GF-D8 (cell line): ENCODE data around the gene THBS3.
A peak's percentile ranks its signal among the peaks of the same experiment; 100 is the strongest.
"Not testable (repeated sequence)": the region's sequence is repeated elsewhere in the genome, so short reads cannot be mapped to it uniquely, and the experiment has no call there.

Experiments used
- DNase-seq: peaks from one replicate; lab custom pipeline; 2025; lab: John Stamatoyannopoulos, UW

The THBS3 gene

GRCh38 chr1:155207806-155208540, at the start of gene THBS3:
TSS of gene THBS3 (minus strand) at chr1:155207897. CDS start at chr1:155207876, 21 bp downstream.
- DNase-seq = no peak

- no peak for DNase-seq
Measured at GRCh38 chr1:155256058-155256852, 48.6 kb upstream of the THBS3 start.

- DNase-seq = no peak
Measured at GRCh38 chr1:155255243-155256007, 47.7 kb upstream of the THBS3 start, which contains the start of gene ENTREP3. TSS of gene ENTREP3 (minus strand) at chr1:155255483. CDS start at chr1:155254877, 606 bp downstream.

GRCh38 chr1:155254714-155255242, 47.1 kb upstream of the THBS3 start:
- no peak for DNase-seq

GRCh38 chr1:155254228-155254713, 46.6 kb upstream of the THBS3 start:
- DNase-seq = no peak

GRCh38 chr1:155253797-155254196, 46.1 kb upstream of the THBS3 start:
- DNase-seq = no peak

GRCh38 chr1:155253208-155253607, 45.5 kb upstream of the THBS3 start:
- no peak for DNase-seq

- no peak for DNase-seq
Measured at GRCh38 chr1:155251566-155251965, 43.9 kb upstream of the THBS3 start.

- DNase-seq = peak; percentile 66
Measured at GRCh38 chr1:155250633-155251449, 43.1 kb upstream of the THBS3 start.

- no peak for DNase-seq
Measured at GRCh38 chr1:155250246-155250632, 42.5 kb upstream of the THBS3 start.

GRCh38 chr1:155247667-155248553, 40.2 kb upstream of the THBS3 start:
- DNase-seq = no peak

- not testable (repeated sequence) for DNase-seq
Measured at GRCh38 chr1:155246796-155247195, 39.1 kb upstream of the THBS3 start.

- no peak for DNase-seq
Measured at GRCh38 chr1:155245163-155245524, 37.4 kb upstream of the THBS3 start.

- peak; percentile 98 for DNase-seq
Measured at GRCh38 chr1:155244368-155245162, 36.9 kb upstream of the THBS3 start.

GRCh38 chr1:155242805-155243358, 35.2 kb upstream of the THBS3 start:
- DNase-seq = no peak

- DNase-seq = peak; percentile 79
Measured at GRCh38 chr1:155241841-155242264, 34.2 kb upstream of the THBS3 start.

GRCh38 chr1:155241069-155241679, 33.5 kb upstream of the THBS3 start:
- peak; percentile 71 for DNase-seq

- no peak for DNase-seq
Measured at GRCh38 chr1:155236451-155236850, 28.8 kb upstream of the THBS3 start.
